Type B pancreatic cell (in vitro differentiated cells): ENCODE measurements around the gene ACOXL. TPM values are rescaled to one million over a fixed set of nuclear protein-coding genes. Genes with fewer than 3 reads are reported as not detected.

ENCODE experiments used
- DNase-seq: peaks from one replicate; pipeline ENCODE4 v3.0.0; 2021; ENCODE audit warnings: mixed read lengths; ENCODE audit not compliant: unreplicated experiment; ENCODE audit errors: extremely low spot score
- H3K27ac Mint-ChIP-seq: 2 replicates; pipeline ENCODE4 v1.8.0; 2021; ENCODE audit warnings: mild to moderate bottlenecking, mixed read lengths
- H3K27me3 Mint-ChIP-seq: 2 replicates; pipeline ENCODE4 v1.8.0; 2021; ENCODE audit warnings: mixed read lengths
- H3K36me3 Mint-ChIP-seq: 2 replicates; pipeline ENCODE4 v1.8.0; 2021; ENCODE audit warnings: mixed read lengths
- H3K4me1 Mint-ChIP-seq: one replicate; pipeline ENCODE4 v1.8.0; 2021; ENCODE audit warnings: mixed read lengths; ENCODE audit not compliant: unreplicated experiment
- H3K4me3 Mint-ChIP-seq: 2 replicates; pipeline ENCODE4 v1.8.0; 2021; ENCODE audit warnings: mild to moderate bottlenecking, mixed read lengths
- H3K9me3 Mint-ChIP-seq: 2 replicates; pipeline ENCODE4 v1.8.0; 2021; ENCODE audit warnings: mixed read lengths
- CTCF ChIP-seq: fragments of 200-600 bp; sonication (generic); conservative IDR thresholded peaks from 2 replicates; pipeline ENCODE4 v1.5.0; 2021; ENCODE audit warnings: antibody characterized with exemption, mild to moderate bottlenecking
- total RNA-seq: library from RNA; stranded (reverse); gene quantifications from 2 replicates; pipeline ENCODE4 v1.2.1, GENCODE V29; 2021; ENCODE audit warnings: low replicate concordance

The ACOXL gene
- total RNA-seq, 1 donor from 2014 or later: 1.4 TPM

DNA sequence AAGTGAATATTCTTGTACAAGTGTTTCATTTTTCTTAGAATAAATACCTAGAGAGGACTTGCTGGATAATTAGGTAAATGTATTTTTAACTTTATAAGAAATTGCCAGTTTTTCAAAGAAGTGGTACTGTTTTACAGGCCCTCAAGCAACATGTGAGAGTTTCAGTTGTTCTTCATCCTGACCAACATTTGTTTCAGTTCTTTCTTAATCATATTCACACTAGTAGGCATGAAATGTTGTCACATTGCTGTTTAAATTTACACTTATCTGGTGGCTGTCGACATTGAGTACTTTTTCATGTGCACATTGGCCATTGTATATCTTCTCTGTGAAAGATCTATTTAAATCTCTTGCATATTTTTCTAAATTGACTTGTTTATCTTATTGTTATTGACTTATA is 178.1 kb downstream of the ACOXL start:
- H3K36me3 Mint-ChIP-seq: no peaks in the 10 kb centered on the region
- no peak overlapping the region for H3K27ac Mint-ChIP-seq
- no peak overlapping the region for H3K4me3 Mint-ChIP-seq
- no peaks in the 10 kb centered on the region for H3K27me3 Mint-ChIP-seq
- DNase-seq: no peak
- TF ChIP-seq CTCF: no peak
- peaks cover 6% of the 10 kb centered on the region for H3K9me3 Mint-ChIP-seq
- no peaks in the 10 kb centered on the region for H3K4me1 Mint-ChIP-seq

DNA sequence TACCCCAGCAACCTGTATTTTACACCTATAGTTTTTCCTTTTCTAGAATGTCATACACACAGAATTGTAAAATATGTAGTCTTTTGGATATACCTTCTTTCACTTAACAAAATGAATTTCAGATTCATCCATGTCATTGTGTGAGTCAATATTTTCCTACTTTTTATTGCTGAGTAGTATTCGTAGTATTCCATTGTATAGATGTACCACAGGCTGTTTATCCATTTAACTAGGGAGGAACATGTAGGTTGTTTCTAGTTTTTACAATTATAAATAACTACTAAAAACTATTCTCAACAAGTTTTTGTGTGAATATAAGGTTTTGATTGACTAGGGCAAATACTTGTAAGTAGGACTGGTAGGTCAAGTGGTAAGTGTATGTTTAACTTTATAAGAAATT is 187.4 kb downstream of the ACOXL start:
- no peaks in the 10 kb centered on the region for H3K4me1 Mint-ChIP-seq
- H3K36me3 Mint-ChIP-seq: no peaks in the 10 kb centered on the region
- H3K27ac Mint-ChIP-seq: no peak overlapping the region
- H3K4me3 Mint-ChIP-seq: no peak overlapping the region
- DNase-seq: no peak
- no peaks in the 10 kb centered on the region for H3K27me3 Mint-ChIP-seq
- H3K9me3 Mint-ChIP-seq: peaks cover 4% of the 10 kb centered on the region
- no peak for TF ChIP-seq CTCF

GRCh38 chr2:110925479-110925878 is 193.1 kb downstream of the ACOXL start:
- Mint-ChIP-seq H3K27me3 (no peaks in the 10 kb centered on the region), H3K27ac (no peak overlapping the region), H3K36me3 (no peaks in the 10 kb centered on the region), H3K4me3 (no peak overlapping the region), H3K9me3 (peaks cover 4% of the 10 kb centered on the region), H3K4me1 (peaks cover 8% of the 10 kb centered on the region)
- DNase-seq: no peak
- no peak for TF ChIP-seq CTCF

DNA sequence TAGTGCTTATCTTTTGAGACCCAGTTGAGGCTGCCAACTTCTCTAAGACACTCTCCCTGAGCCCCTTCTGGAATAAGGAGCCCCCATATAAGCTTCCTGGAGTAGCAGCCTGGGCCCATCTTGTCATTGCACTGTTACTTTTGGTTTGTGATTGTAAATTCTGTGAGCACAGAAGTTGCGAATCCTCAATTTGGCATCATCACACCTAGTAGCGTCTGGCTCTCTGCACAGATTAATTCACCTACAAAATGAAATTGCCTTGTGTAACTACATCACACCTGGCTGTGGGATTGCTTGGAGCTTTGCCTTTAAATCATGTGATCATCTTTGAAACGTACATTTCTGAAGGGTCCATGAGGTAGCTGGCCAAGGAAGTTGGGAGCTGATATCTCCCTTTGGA is 195.2 kb downstream of the ACOXL start:
- no peak overlapping the region for H3K27ac Mint-ChIP-seq
- peaks cover 8% of the 10 kb centered on the region for H3K4me1 Mint-ChIP-seq
- no peak for DNase-seq
- peaks cover 4% of the 10 kb centered on the region for H3K9me3 Mint-ChIP-seq
- no peak for TF ChIP-seq CTCF
- no peaks in the 10 kb centered on the region for H3K27me3 Mint-ChIP-seq
- no peak overlapping the region for H3K4me3 Mint-ChIP-seq
- H3K36me3 Mint-ChIP-seq: no peaks in the 10 kb centered on the region

- Mint-ChIP-seq H3K9me3 (peaks cover 4% of the 10 kb centered on the region), H3K36me3 (no peaks in the 10 kb centered on the region), H3K27ac (no peak overlapping the region), H3K27me3 (no peaks in the 10 kb centered on the region), H3K4me1 (peaks cover 8% of the 10 kb centered on the region), H3K4me3 (no peak overlapping the region)
- no peak for TF ChIP-seq CTCF
- DNase-seq: no peak
Measured at GRCh38 chr2:110929528-110929927, 197.2 kb downstream of the ACOXL start.

DNA sequence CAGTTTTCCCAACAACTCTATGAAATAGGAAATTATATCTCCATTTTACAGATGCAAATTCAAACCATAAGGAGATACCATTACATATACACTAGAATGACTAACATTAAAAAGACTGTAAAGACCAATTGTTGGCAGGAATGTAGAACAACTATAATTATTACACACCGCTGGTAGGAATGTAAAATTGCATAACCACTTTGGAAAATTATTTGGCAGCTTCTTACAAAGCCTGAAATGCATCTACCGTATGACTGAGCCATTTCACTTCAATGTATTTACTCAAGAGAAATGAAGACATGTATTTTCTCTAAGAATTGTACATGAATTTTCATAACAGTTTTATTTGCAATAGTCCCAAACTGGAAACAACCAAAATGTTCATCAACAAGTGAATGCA is 199.3 kb downstream of the ACOXL start:
- Mint-ChIP-seq H3K27me3 (no peaks in the 10 kb centered on the region), H3K4me3 (no peak overlapping the region), H3K36me3 (no peaks in the 10 kb centered on the region), H3K9me3 (peaks cover 4% of the 10 kb centered on the region), H3K27ac (no peak overlapping the region), H3K4me1 (no peaks in the 10 kb centered on the region)
- no peak for DNase-seq
- TF ChIP-seq CTCF: no peak
